Motor neuron (in vitro differentiated cells): ENCODE data around the gene CSF2. TPM values are rescaled to one million over a fixed set of nuclear protein-coding genes. Genes with fewer than 3 reads are reported as not detected.
"Not testable (repeated sequence)": the region's sequence is repeated elsewhere in the genome, so short reads cannot be mapped to it uniquely, and the experiment has no call there.

ENCODE experiments used
- ATAC-seq, 8 experiments: fragments of 200-7000 bp; cut with Tn5 transposase; replicated peaks in 6 of 8; 2 replicates each; pipeline ENCODE4 v1.8.0; 2021; ENCODE audit warnings: mild to moderate bottlenecking in 8 of 8, moderate library complexity in 8 of 8
- H3K27ac ChIP-seq, 2 donors: fragments of 250-450 bp; sonication (Bioruptor Pico); 2 replicates each; pipeline ENCODE4 v1.9.0; 2021; ENCODE audit warnings: antibody characterized with exemption in 2 of 2, mild to moderate bottlenecking in 2 of 2, moderate library complexity in 1 of 2
- H3K4me1 ChIP-seq, 2 donors: fragments of 250-450 bp; sonication (Bioruptor Pico); replicated peaks in 1 of 2; 2 replicates each; pipeline ENCODE4 v1.6.1; 2021; ENCODE audit warnings: antibody characterized with exemption in 2 of 2, mild to moderate bottlenecking in 2 of 2, moderate library complexity in 1 of 2
- H3K4me3 ChIP-seq, 5 donors: fragments of 250-450 bp; sonication (Bioruptor Pico); 2 replicates each; pipeline ENCODE4 v1.9.0; 2021; ENCODE audit warnings: antibody characterized with exemption in 5 of 5, mild to moderate bottlenecking in 5 of 5, moderate library complexity in 4 of 5
- WGBS, 10 experiments: fragments of 450-650 bp; shearing (Covaris generic); methylation state at CpG; one replicate each; pipeline ENCODE4 v1.0.0; 2022; 5-methylcytosine and 5-hydroxymethylcytosine counted together
- in situ Hi-C, 9 experiments: fragments of 400-800 bp; cut with MboI; loops; one replicate each; pipeline ENCODE4 v1.15.0; 2021; ENCODE audit warnings: low sequenced_read_pairs in 9 of 9, low pct_unique_long_range_greater_than_20kb in 2 of 9; ENCODE audit not compliant: unreplicated experiment in 9 of 9
- total RNA-seq, 8 experiments: library from RNA; unstranded; fragments of 300-600 nt; gene quantifications; 2 replicates each; pipeline versions ENCODE4 v1.2.3 to v1.2.4, GENCODE V29; 2022

CSF2 gene
- total RNA-seq, 8 experiments from 2014 or later: not detected

DNA sequence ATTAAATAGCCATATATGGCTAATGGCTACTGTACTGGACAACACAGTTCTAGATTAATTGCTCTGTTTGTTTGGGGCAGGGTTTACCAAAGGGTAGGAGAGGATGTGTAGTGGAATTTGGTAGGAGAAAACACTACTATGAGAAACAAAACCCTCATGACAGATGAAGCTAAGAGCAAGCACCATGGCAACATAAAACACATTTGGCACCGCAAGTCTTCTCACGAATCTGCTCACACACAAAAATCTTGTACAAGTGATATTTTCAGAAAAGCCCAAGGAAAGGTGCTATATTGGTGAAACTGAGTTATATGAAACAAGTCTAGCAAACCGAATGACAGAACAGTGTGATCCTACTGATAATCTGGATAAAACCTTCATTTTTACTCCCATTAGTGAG, 38.5 kb downstream of the CSF2 start:
- in situ Hi-C loops: no loop called here
- H3K4me1 ChIP-seq: no peaks in the 10 kb centered on the region
- no peak overlapping the region for H3K4me3 ChIP-seq
- WGBS, 10 experiments: 29 to 100% (median 80%) methylated on average over 1 to 3 of the region's 3 CpGs
- no peak for ATAC-seq
- no peak overlapping the region for H3K27ac ChIP-seq

DNA sequence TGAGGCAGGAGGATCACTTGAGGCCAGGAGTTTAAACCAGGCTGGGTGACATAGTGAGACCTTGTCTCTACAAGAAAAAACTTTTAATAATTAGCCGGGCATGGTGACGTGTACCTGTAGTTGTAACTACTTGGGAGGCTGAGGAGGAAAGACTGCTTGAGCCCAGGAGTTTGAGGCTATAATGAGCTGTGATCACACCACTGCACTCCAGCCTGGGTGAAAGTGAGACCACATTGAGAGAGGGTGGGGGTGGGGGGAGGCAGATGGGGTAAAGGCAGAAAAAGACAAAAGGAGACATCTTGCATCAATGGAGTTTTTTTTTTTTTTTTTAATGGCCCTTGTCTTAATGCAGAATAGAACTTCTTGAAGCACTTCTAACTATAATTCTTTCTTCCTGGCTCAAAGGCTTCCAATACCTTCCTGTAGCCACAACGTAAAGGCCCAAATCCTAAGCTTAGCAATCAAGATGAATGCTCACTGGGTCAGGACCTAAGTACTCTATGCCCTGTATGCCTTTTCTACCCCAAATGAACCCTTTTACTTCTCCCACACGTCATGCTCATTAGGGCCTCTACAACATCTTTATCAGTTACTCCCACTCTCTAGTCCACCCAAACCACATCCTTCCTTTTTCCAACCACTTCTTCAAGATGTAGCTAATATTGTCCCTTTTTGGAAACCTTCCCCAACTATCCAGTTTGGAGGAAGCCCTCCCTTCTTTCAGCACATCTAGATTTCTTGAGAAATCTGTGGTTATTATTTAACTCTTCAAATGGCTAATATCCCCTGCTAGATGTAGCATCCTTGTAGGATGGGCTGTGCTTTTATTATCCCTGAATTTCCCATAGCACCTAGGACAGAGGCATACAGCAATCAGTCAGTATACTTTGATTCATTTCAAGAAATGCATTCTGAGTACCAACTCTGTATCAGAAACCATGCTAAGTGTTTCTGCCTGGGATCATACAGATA, 40.8 kb downstream of the CSF2 start:
- WGBS, 10 experiments: 0 to 100% (median 82%) methylated on average over 1 to 3 of the region's 4 CpGs; no CpG with 5 or more reads in 3 of the 10 experiments
- Histone ChIP-seq H3K4me3 (no peak overlapping the region), H3K4me1 (no peaks in the 10 kb centered on the region), H3K27ac (no peak overlapping the region)
- in situ Hi-C loops: no loop called here
- no peak for ATAC-seq

DNA sequence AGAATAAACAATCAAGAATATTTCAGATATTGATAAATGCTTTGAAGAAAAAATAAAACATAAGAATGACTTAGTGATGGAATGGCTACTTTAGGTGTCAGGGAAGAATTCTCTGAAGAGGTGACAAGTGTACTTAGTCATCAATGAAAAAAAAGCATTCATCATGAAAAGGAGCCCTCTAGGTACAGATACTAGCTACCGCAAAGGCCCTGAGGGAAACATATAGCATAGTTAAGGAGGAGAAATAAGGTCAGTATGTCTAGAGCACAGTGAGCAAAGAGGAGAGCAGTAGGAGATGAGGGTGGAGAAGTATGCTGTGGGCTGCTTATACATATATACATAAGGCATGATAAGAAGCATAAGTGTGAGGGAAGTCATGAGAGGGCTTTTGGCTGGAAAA, 41.8 kb downstream of the CSF2 start:
- in situ Hi-C loops: no loop called here
- H3K27ac ChIP-seq: no peak overlapping the region
- WGBS, 10 experiments: 71 to 100% (median 100%) methylated on average over 1 of the region's 1 CpG

DNA sequence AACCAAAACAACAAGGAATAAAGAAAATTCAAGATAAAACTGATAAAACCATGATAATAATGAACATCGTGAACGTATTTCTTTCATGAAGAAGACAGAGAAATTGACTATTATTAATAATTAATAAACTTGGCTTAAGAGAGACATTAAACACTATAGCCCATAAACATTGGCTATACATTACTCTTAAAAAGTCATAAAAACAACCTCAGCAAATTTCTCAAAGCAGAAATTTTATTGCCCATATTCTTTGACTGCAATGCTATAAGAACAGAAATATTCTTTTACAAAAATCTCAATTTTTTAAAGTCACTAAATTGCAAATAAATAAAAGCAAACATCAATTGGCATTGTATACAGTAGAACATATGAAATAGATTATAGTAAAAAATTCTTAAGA, 42.5 kb downstream of the CSF2 start:
- in situ Hi-C loops: no loop called here
- 48 to 97% (median 76%) methylated on average over 2 of the region's 2 CpGs; no CpG with 5 or more reads in 2 of the 10 experiments for WGBS, 10 experiments
- no peak for ATAC-seq

More for the DNA sequence above, 41.8 kb downstream of the CSF2 start:
- ATAC-seq: no peak
- Histone ChIP-seq H3K4me3 (no peak overlapping the region), H3K4me1 (no peaks in the 10 kb centered on the region)

DNA sequence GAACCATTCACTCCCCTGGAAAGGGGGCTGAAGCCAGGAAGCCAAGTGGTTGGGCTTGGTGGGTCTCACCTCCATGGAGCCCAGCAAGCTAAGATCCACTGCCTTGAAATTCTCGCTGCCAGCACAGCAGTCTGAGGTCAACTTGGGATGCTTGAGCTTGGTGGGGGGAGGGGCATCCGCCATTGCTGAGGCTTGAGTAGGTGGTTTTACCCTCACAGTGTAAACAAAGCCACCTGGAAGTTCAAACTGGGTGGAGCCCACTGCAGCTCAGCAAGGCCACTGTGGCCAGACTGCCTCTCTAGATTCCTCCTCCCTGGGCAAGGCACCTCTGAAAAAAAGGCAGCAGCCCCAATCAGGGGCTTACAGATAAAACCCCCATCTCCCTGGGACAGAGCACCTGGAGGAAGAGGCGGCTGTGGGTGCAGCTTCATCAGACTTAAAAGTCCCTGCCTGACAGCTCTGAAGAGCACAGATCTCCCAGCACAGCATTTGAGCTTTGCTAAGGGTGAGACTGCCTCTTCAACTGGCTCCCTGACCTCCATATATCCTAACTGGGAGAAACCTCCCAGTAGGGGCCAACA, 43.4 kb downstream of the CSF2 start:
- ATAC-seq, in situ Hi-C loops, H3K4me1 ChIP-seq, H3K27ac ChIP-seq, H3K4me3 ChIP-seq: not testable (repeated sequence)
- 20 to 88% methylated on average over 1 of the region's 3 CpGs; no CpG with 5 or more reads in 8 of the 10 experiments for WGBS, 10 experiments

More for the DNA sequence above, 42.5 kb downstream of the CSF2 start:
- Histone ChIP-seq H3K4me3 (no peak overlapping the region), H3K4me1 (no peaks in the 10 kb centered on the region), H3K27ac (no peak overlapping the region)

DNA sequence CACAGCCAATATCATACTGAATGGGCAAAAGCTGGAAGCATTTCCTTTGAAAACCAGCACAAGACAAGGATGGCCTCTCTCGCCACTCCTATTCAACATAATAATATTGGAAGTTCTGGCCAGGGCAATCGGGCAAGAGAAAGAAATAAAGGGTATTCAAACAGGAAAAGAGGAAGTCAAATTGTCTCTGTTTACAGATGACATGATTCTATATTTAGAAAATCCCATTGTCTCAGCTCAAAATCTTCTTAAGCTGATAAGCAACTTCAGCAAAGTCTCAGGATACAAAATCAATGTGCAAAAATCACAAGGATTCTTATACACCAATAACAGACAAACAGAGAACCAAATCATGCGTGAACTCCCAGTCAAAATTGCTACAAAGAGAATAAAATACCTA, 47.1 kb downstream of the CSF2 start:
- ATAC-seq, H3K4me3 ChIP-seq, H3K27ac ChIP-seq, H3K4me1 ChIP-seq, in situ Hi-C loops: not testable (repeated sequence)
- 10 to 86% (median 64%) methylated on average over 1 to 3 of the region's 3 CpGs; no CpG with 5 or more reads in 1 of the 10 experiments for WGBS, 10 experiments

DNA sequence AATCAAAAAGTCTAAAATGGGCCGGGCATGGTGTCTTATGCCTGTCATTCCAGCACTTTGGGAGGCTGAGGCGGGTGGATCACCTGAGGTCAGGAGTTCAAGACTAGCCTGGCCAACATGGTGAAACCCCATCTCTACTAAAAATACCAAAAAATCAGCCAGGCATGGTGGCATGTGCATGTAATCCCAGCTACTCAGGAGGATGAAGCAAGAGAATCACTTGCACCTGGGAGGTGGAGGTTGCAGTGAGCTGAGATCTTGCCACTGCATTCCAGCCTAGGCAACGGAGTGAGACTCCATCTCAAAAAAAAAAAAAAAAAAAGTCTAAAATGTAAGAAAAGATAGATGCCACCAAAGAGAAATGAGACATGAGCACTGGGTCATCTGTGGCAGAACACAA, 49.4 kb downstream of the CSF2 start:
- ATAC-seq, H3K4me1 ChIP-seq, in situ Hi-C loops, H3K27ac ChIP-seq, H3K4me3 ChIP-seq: not testable (repeated sequence)
- 20 to 100% (median 83%) methylated on average over 1 to 2 of the region's 3 CpGs; no CpG with 5 or more reads in 4 of the 10 experiments for WGBS, 10 experiments

DNA sequence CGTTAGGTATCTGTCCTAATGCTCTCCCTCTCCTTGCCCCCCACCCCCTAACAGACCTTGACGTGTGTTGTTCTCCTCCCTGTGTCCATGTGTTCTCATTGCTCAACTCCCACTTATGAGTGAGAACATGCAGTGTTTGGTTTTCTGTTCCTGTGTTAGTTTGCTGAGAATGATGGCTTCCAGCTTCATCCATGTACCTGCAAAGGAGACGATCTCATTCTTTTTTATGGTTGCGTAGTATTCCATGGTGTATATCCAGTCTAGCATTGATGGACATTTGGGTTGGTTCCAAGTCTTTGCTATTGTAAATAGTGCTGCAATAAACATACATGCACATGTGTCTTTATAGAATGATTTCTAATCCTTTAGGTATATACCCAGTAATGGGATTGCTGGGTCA, 50.0 kb downstream of the CSF2 start:
- in situ Hi-C loops, H3K4me3 ChIP-seq, H3K27ac ChIP-seq, H3K4me1 ChIP-seq, ATAC-seq: not testable (repeated sequence)
- WGBS, 10 experiments: 18 to 100% (median 90%) methylated on average over 1 to 4 of the region's 4 CpGs; no CpG with 5 or more reads in 1 of the 10 experiments

Other genes starting within 250 kb of the CSF2 start
- gene MEIKIN, start 128.1 kb upstream of the CSF2 start, total RNA-seq: not detected
- 10 to 100 TPM in 4 of 8 experiments, 1 to 10 TPM in 2, under 1 TPM in 2; 0.31 to 20.5 (median 8.7) TPM for gene ACSL6, start 62.1 kb upstream of the CSF2 start, total RNA-seq
- gene IL3, start 13.1 kb upstream of the CSF2 start, total RNA-seq: under 1 TPM in 1 of 8 experiments, not detected in 7; 0.38 TPM
- gene P4HA2, start 154.1 kb downstream of the CSF2 start, total RNA-seq: 10 to 100 TPM in 5 of 8 experiments, 1 to 10 TPM in 3; 4.6 to 85.2 (median 34.2) TPM
- 10 to 100 TPM in 5 of 8 experiments, 1 to 10 TPM in 3; 3.8 to 68.2 (median 19.9) TPM for gene PDLIM4, start 183.9 kb downstream of the CSF2 start, total RNA-seq
- 1 to 10 TPM in 5 of 8 experiments, under 1 TPM in 3; 0.46 to 2.6 (median 1.4) TPM for gene SLC22A4, start 220.6 kb downstream of the CSF2 start, total RNA-seq